Panc1 (cell line): ENCODE results near the gene KIAA1755.

Experiments used
- CTCF ChIP-seq: fragments of 450-650 bp; IDR thresholded peaks from 2 replicates; pipeline ENCODE4 v1.5.1; 2017; ENCODE audit warnings: mild to moderate bottlenecking
- POLR2AphosphoS5 ChIP-seq: IDR thresholded peaks from 2 replicates; pipeline ENCODE4 v1.6.1; 2012; ENCODE audit warnings: mild to moderate bottlenecking, low read depth, low read length, moderate library complexity
- REST ChIP-seq, 2 experiments: IDR thresholded peaks; 2 replicates each; pipeline ENCODE4 v1.6.1; 2011 to 2012; ENCODE audit warnings: low read depth in 2 of 2, control low read depth in 1 of 2, low read length in 1 of 2, mild to moderate bottlenecking in 1 of 2, moderate library complexity in 1 of 2; ENCODE audit not compliant: insufficient read depth in 1 of 2

- TF ChIP-seq CTCF (no peak), POLR2AphosphoS5 (no peak), REST (IDR thresholded peaks at IDR 0.05; ENCODE audit: insufficient read depth in 1 of 2, low read depth in 2 of 2, low read length in 1 of 2) (no peak)
Observed at GRCh38 chr20:38214256-38215193, 46.0 kb downstream of the KIAA1755 start.
